Measurements from ENCODE around the gene GKN2. TPM values are rescaled to one million over a fixed set of nuclear protein-coding genes. Genes with fewer than 3 reads are reported as not detected.

GKN2 gene
- polyA plus RNA-seq, 1 of the 3 experiments (the other 2 are of a cell fraction): not detected

DNA sequence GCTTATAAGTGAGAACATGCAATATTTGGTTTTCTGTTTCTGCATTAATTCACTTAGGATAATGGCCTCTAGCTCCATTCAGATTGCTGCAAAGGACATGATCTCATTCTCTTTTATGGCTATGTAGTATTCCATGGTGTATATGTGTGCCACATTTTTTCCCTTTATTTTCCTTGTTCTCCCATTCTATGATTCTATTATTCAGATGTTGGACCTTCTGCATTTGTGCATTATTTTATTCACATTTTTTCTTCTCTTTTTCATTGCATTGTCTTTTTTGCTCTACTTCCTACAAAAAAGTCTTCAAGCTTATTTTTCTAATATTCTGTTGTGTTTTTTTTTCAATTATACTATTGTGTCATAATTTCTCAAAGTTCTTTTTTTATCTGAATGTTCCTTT, 49.2 kb upstream of the GKN2 start (continued):
- TF ChIP-seq GABPA (IDR thresholded peaks at IDR 0.05; ENCODE audit: low read depth) (no peak), TAF1 (IDR thresholded peaks at IDR 0.05; ENCODE audit: borderline replicate concordance, low read depth, low read length) (no peak)
- TF ChIP-seq, protein P1, sequence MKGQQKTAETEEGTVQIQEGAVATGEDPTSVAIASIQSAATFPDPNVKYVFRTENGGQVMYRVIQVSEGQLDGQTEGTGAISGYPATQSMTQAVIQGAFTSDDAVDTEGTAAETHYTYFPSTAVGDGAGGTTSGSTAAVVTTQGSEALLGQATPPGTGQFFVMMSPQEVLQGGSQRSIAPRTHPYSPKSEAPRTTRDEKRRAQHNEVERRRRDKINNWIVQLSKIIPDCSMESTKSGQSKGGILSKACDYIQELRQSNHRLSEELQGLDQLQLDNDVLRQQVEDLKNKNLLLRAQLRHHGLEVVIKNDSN (IDR thresholded peaks at IDR 0.05; ENCODE audit: borderline replicate concordance, low read depth): no peak

DNA sequence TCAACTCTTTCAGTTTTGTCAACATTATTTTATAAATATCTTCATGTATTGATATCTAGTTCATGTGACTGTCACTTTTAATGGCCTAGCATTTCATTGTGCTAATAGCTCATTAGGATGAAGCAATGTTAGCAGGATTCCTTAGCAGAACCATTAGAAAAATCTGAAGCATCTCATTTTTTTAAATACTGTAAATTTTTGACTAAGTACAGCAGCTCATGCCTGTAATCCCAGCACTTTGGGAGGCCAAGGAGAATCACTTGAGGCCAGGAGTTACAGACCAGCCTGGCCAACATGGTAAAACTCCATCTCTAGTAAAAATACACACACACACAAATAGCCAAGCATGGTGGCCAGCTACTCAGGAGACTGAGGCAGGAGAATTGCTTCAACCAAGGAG, 44.7 kb upstream of the GKN2 start:
- H4K20me1 ChIP-seq (ENCODE audit: insufficient read depth): no peaks in the 10 kb centered on the region
- H3F3A ChIP-seq (replicated peaks; ENCODE audit: insufficient read depth): no peaks in the 10 kb centered on the region
- no peak for DNase-seq
- H3K36me3 ChIP-seq (replicated peaks in 1 of 2; ENCODE audit: control insufficient read depth in 1 of 2, insufficient read depth in 2 of 2, low read length in 1 of 2): no peaks in the 10 kb centered on the region
- no peaks in the 10 kb centered on the region for H3K9me2 ChIP-seq
- H3K27ac ChIP-seq (ENCODE audit: low read depth in 2 of 2, low read length in 1 of 2): no peak overlapping the region
- H3K9me3 ChIP-seq: peaks cover 10% of the 10 kb centered on the region; the same call in 1 of the 2 replicates
- no peak overlapping the region for H3K4me3 ChIP-seq (ENCODE audit: low read depth in 2 of 2, low read length in 1 of 2)
- no peak for TF ChIP-seq YY1 (IDR thresholded peaks at IDR 0.05; ENCODE audit: low read depth)
- TF ChIP-seq, protein P2, sequence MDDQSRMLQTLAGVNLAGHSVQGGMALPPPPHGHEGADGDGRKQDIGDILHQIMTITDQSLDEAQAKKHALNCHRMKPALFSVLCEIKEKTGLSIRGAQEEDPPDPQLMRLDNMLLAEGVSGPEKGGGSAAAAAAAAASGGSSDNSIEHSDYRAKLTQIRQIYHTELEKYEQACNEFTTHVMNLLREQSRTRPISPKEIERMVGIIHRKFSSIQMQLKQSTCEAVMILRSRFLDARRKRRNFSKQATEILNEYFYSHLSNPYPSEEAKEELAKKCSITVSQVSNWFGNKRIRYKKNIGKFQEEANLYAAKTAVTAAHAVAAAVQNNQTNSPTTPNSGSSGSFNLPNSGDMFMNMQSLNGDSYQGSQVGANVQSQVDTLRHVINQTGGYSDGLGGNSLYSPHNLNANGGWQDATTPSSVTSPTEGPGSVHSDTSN (IDR thresholded peaks at IDR 0.05): no peak
- H3K9ac ChIP-seq: no peak overlapping the region
- H3K27me3 ChIP-seq (ENCODE audit: insufficient read depth): no peaks in the 10 kb centered on the region
- no peak overlapping the region for H2AFZ ChIP-seq (ENCODE audit: low read depth)
- CTCF ChIA-PET: no interaction called here
- no peaks in the 10 kb centered on the region for H3K4me1 ChIP-seq (ENCODE audit: control insufficient read depth in 1 of 2, insufficient read depth in 2 of 2, low read depth in 1 of 2, low read length in 1 of 2)
- POLR2A ChIA-PET: no interaction called here
- no peaks in the 10 kb centered on the region for H3K79me2 ChIP-seq (ENCODE audit: insufficient read depth)
- H3K4me2 ChIP-seq: no peak overlapping the region

DNA sequence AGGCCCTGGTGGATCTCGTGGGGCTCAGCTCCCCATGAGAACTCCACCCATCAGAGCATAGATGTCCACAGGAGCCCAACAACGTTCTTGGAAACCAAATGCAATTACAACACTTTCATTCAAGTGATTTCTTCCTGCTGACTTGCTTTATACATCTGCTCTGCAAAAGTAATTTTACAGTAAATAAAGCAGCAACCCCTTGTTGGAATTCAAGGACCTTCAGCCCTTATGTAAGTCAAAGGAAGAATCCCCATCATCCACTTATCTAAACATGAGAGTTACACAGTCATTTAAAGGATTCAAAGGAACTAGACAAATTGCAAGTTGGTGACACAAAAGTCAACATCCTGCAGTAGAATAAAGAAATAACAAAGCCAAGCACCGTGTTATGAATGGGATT, 43.2 kb upstream of the GKN2 start:
- ChIA-PET CTCF (interaction anchor here (1.0 to 1.3 kb wide), 3 partner anchors 17 to 311 kb away, joined by 3 to 5 read pairs (median 3); partner anchors contain the start of gene ANTXR1), POLR2A (no interaction called here)
- no peak overlapping the region for H3K27ac ChIP-seq (ENCODE audit: low read depth in 2 of 2, low read length in 1 of 2)
- H3K9ac ChIP-seq: no peak overlapping the region
- H3F3A ChIP-seq (replicated peaks; ENCODE audit: insufficient read depth): no peaks in the 10 kb centered on the region
- no peaks in the 10 kb centered on the region for H4K20me1 ChIP-seq (ENCODE audit: insufficient read depth)
- H3K4me2 ChIP-seq: no peak overlapping the region
- no peak for DNase-seq
- H3K4me1 ChIP-seq (ENCODE audit: control insufficient read depth in 1 of 2, insufficient read depth in 2 of 2, low read depth in 1 of 2, low read length in 1 of 2): no peaks in the 10 kb centered on the region
- no peaks in the 10 kb centered on the region for H3K9me2 ChIP-seq
- 26% methylated on average over 3 of the region's 3 CpGs for WGBS (ENCODE audit: low lambda C conversion rate)
- H3K4me3 ChIP-seq (ENCODE audit: low read depth in 2 of 2, low read length in 1 of 2): no peak overlapping the region
- no peaks in the 10 kb centered on the region for H3K79me2 ChIP-seq (ENCODE audit: insufficient read depth)
- H3K27me3 ChIP-seq (ENCODE audit: insufficient read depth): no peaks in the 10 kb centered on the region
- H3K9me3 ChIP-seq: no peaks in the 10 kb centered on the region
- H2AFZ ChIP-seq (ENCODE audit: low read depth): no peak overlapping the region
- H3K36me3 ChIP-seq (replicated peaks in 1 of 2; ENCODE audit: control insufficient read depth in 1 of 2, insufficient read depth in 2 of 2, low read length in 1 of 2): no peaks in the 10 kb centered on the region
- TF ChIP-seq ELF1 (IDR thresholded peaks at IDR 0.05) (no peak), FOSL2 (IDR thresholded peaks at IDR 0.05; ENCODE audit: borderline replicate concordance, low read depth) (no peak), MXI1 (IDR thresholded peaks at IDR 0.05; ENCODE audit: low read depth, low read length) (no peak), GATA2 (CRISPR knock-in tag; IDR thresholded peaks at IDR 0.05) (no peak), JUND (IDR thresholded peaks at IDR 0.05) (no peak), RFX5 (IDR thresholded peaks at IDR 0.05; ENCODE audit: low read length) (no peak)
- TF ChIP-seq, protein P3, sequence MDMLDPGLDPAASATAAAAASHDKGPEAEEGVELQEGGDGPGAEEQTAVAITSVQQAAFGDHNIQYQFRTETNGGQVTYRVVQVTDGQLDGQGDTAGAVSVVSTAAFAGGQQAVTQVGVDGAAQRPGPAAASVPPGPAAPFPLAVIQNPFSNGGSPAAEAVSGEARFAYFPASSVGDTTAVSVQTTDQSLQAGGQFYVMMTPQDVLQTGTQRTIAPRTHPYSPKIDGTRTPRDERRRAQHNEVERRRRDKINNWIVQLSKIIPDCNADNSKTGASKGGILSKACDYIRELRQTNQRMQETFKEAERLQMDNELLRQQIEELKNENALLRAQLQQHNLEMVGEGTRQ (IDR thresholded peaks at IDR 0.05; ENCODE audit: borderline replicate concordance, low read depth, low read length): no peak
